ENCODE data around the gene HAUS1.

The HAUS1 gene

GRCh38 chr18:46164920-46165319 is 60.7 kb downstream of the HAUS1 start:
- no peak overlapping the region for H3K4me3 ChIP-seq (ENCODE audit: low read depth, low read length)
- no peak for DNase-seq
- no peak for TF ChIP-seq CTCF (IDR thresholded peaks at IDR 0.05; ENCODE audit: low read depth, low read length)
- no peaks in the 10 kb centered on the region for H3K27me3 ChIP-seq
- no peaks in the 10 kb centered on the region for H3K36me3 ChIP-seq
- H3K4me1 ChIP-seq = no peaks in the 10 kb centered on the region
- H3K9me3 ChIP-seq = no peaks in the 10 kb centered on the region

- H3K27me3 ChIP-seq = no peaks in the 10 kb centered on the region
- H3K4me1 ChIP-seq = no peaks in the 10 kb centered on the region
- H3K36me3 ChIP-seq = no peaks in the 10 kb centered on the region
- no peak for TF ChIP-seq CTCF (IDR thresholded peaks at IDR 0.05; ENCODE audit: low read depth, low read length)
- no peak for DNase-seq
- H3K9me3 ChIP-seq = no peaks in the 10 kb centered on the region
- H3K4me3 ChIP-seq (ENCODE audit: low read depth, low read length) = no peak overlapping the region
Measured at GRCh38 chr18:46166261-46166970, 62.2 kb downstream of the HAUS1 start.

GRCh38 chr18:46167971-46168370 is 63.8 kb downstream of the HAUS1 start:
- Histone ChIP-seq H3K4me3 (ENCODE audit: low read depth, low read length) (peak overlapping the region; percentile 26), H3K9me3 (no peaks in the 10 kb centered on the region), H3K36me3 (no peaks in the 10 kb centered on the region), H3K4me1 (no peaks in the 10 kb centered on the region), H3K27me3 (no peaks in the 10 kb centered on the region)
- TF ChIP-seq CTCF (IDR thresholded peaks at IDR 0.05; ENCODE audit: low read depth, low read length) = no peak
- DNase-seq = peak; percentile 26

GRCh38 chr18:46169464-46169941 is 65.3 kb downstream of the HAUS1 start:
- no peaks in the 10 kb centered on the region for H3K27me3 ChIP-seq
- no peaks in the 10 kb centered on the region for H3K36me3 ChIP-seq
- DNase-seq = no peak
- H3K9me3 ChIP-seq = no peaks in the 10 kb centered on the region
- no peak for TF ChIP-seq CTCF (IDR thresholded peaks at IDR 0.05; ENCODE audit: low read depth, low read length)
- H3K4me1 ChIP-seq = no peaks in the 10 kb centered on the region
- no peak overlapping the region for H3K4me3 ChIP-seq (ENCODE audit: low read depth, low read length)

GRCh38 chr18:46171331-46171730 is 67.1 kb downstream of the HAUS1 start:
- no peaks in the 10 kb centered on the region for H3K27me3 ChIP-seq
- no peaks in the 10 kb centered on the region for H3K4me1 ChIP-seq
- no peak for TF ChIP-seq CTCF (IDR thresholded peaks at IDR 0.05; ENCODE audit: low read depth, low read length)
- no peaks in the 10 kb centered on the region for H3K36me3 ChIP-seq
- no peak overlapping the region for H3K4me3 ChIP-seq (ENCODE audit: low read depth, low read length)
- no peak for DNase-seq
- H3K9me3 ChIP-seq = no peaks in the 10 kb centered on the region

Measured in BE2C (cell line).